AG09319 (cell line): ENCODE data around the gene USP2.

Experiments used
- DNase-seq: peaks from one replicate; pipeline ENCODE4 v3.0.0-alpha.2; 2010; ENCODE audit warnings: low read depth; ENCODE audit errors: extremely low read depth
- CTCF ChIP-seq: IDR thresholded peaks from 2 replicates; pipeline ENCODE4 v1.5.1; 2011; ENCODE audit warnings: low read depth, mild to moderate bottlenecking, inconsistent platforms, low read length, moderate library complexity

Gene USP2

GRCh38 chr11:119322360-119322739 lies 59.1 kb downstream of the USP2 start:
- no peak for DNase-seq
- no peak for TF ChIP-seq CTCF

- TF ChIP-seq CTCF = no peak; the same call in 1 of the 2 replicates
- DNase-seq = no peak
Observed at GRCh38 chr11:119320776-119321524, 60.5 kb downstream of the USP2 start.

- no peak for TF ChIP-seq CTCF
- DNase-seq = no peak
Observed at GRCh38 chr11:119320240-119320775, 61.2 kb downstream of the USP2 start.

GRCh38 chr11:119319700-119320239 lies 61.7 kb downstream of the USP2 start:
- DNase-seq = no peak
- TF ChIP-seq CTCF = no peak

GRCh38 chr11:119319136-119319699 lies 62.3 kb downstream of the USP2 start:
- no peak for TF ChIP-seq CTCF
- DNase-seq = no peak

GRCh38 chr11:119318240-119319135 lies 63.0 kb downstream of the USP2 start:
- TF ChIP-seq CTCF = no peak
- no peak for DNase-seq
